Muscle layer of duodenum (tissue), 2 donors: Measurements from ENCODE around the gene YIF1A.
"Not testable (repeated sequence)": the region's sequence is repeated elsewhere in the genome, so short reads cannot be mapped to it uniquely, and the experiment has no call there.

Experiments
- H3K27ac ChIP-seq: one replicate; pipeline ENCODE4 v1.7.0; 2013; ENCODE audit warnings: mild to moderate bottlenecking, low read length
- H3K27me3 ChIP-seq: one replicate; pipeline ENCODE4 v1.7.0; 2013; ENCODE audit warnings: low read depth, mild to moderate bottlenecking, control low read depth, low read length
- H3K36me3 ChIP-seq, 2 donors: one replicate each; pipeline ENCODE4 v1.7.0; 2013; ENCODE audit warnings: low read length in 2 of 2, control low read depth in 1 of 2, mild to moderate bottlenecking in 1 of 2; ENCODE audit not compliant: insufficient read depth in 2 of 2, control insufficient read depth in 1 of 2
- H3K4me1 ChIP-seq, 2 donors: one replicate each; pipeline ENCODE4 v1.7.0; 2013; ENCODE audit warnings: low read length in 2 of 2, mild to moderate bottlenecking in 2 of 2, control low read depth in 1 of 2, moderate library complexity in 1 of 2; ENCODE audit not compliant: insufficient read depth in 2 of 2, control insufficient read depth in 1 of 2
- H3K4me3 ChIP-seq, 2 donors: one replicate each; pipeline ENCODE4 v1.7.0; 2013; ENCODE audit warnings: low read length in 2 of 2, low read depth in 1 of 2, mild to moderate bottlenecking in 1 of 2
- H3K9me3 ChIP-seq, 2 donors: one replicate each; pipeline ENCODE4 v1.7.0; 2013; ENCODE audit warnings: low read length in 2 of 2, control low read depth in 1 of 2, mild to moderate bottlenecking in 1 of 2; ENCODE audit not compliant: control insufficient read depth in 1 of 2
- donor health status: healthy.

Gene YIF1A

DNA sequence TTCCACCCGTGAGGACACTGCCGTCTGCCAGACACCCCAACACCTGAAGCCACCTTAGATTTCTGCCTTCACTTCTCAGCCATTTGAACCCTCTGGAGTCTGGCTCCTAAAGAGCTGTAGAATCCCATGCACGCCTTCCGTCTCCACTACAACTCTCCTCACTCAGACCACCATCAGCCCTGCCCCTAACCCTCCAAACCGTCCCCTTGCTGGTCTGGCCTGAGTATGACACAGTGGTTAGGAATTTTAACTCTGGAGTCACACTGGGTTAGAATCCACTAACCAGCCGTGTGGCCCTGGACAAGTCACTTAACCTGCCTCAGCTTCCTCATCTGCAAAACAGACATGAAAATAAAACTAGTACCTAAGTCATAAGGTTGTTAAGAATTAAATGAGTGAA is 7.9 kb downstream of the YIF1A start:
- Histone ChIP-seq H3K27ac (no peak overlapping the region), H3K4me1 (peaks cover 0 to 26% of the 10 kb centered on the region in 2 donors), H3K27me3 (no peaks in the 10 kb centered on the region), H3K9me3 (no peaks in the 10 kb centered on the region), H3K36me3 (peaks cover 7 to 16% of the 10 kb centered on the region in 2 donors), H3K4me3 (no peak overlapping the region)

DNA sequence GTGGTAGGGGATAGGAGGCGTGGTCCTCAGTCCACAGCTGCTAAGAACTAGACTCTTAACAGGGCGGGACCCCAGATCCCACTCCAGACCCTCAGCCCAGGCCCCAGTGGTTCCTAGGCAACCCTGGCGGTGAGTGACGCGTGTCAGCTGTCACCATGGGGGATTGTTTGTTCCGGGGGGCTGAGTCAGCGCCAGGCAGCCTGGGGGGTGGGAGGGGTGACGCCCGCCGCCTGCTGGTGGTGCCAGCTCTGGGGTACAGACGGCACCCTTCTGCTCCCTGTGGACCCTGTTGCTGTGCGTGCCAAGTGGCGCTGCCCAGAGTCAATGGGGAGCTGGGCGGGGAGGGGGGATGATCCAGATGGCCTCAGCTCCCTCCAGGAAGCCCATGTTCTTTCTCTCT is 8.5 kb downstream of the YIF1A start:
- H3K4me3 ChIP-seq: no peak overlapping the region
- H3K27me3 ChIP-seq: no peaks in the 10 kb centered on the region
- no peak overlapping the region for H3K27ac ChIP-seq
- peaks cover 4 to 22% of the 10 kb centered on the region in 2 donors for H3K36me3 ChIP-seq
- no peaks in the 10 kb centered on the region for H3K9me3 ChIP-seq
- peaks cover 0 to 26% of the 10 kb centered on the region in 2 donors for H3K4me1 ChIP-seq

DNA sequence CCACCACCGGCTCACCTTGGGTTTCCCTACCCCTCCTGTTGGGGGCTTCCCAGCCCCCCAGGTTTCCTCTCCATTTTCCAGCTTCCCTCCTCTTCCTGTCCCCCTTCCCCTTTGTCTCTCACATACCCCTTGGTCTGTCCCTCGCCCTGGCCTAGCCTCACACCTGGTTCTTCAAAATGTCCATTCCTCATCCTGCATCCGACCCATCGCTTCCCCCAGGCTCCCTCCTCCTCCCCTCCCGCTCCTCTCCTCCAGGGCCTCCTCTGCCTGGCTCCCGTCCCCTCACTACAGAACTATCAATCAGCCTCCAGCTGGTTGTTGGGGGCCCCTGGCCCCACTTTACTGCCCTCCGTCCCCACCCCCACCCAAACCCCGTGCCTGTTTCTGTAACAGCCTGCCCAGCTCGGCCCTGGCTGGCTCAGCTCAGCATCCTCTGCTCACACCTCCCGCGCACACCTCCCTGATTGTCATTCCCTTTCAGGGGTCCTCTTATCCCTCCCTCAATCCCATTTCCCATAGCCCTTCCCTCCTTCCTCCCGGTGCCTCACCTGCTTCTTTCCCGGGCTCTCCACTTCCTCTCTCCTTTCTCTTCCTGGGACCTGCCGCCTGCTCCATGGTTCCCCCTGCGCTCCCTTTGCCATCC is 9.7 kb downstream of the YIF1A start:
- Histone ChIP-seq H3K4me3 (no peak overlapping the region), H3K27me3 (no peaks in the 10 kb centered on the region), H3K27ac (no peak overlapping the region), H3K36me3 (peaks cover 11 to 26% of the 10 kb centered on the region in 2 donors), H3K4me1 (peaks cover 0 to 26% of the 10 kb centered on the region in 2 donors), H3K9me3 (no peaks in the 10 kb centered on the region)

DNA sequence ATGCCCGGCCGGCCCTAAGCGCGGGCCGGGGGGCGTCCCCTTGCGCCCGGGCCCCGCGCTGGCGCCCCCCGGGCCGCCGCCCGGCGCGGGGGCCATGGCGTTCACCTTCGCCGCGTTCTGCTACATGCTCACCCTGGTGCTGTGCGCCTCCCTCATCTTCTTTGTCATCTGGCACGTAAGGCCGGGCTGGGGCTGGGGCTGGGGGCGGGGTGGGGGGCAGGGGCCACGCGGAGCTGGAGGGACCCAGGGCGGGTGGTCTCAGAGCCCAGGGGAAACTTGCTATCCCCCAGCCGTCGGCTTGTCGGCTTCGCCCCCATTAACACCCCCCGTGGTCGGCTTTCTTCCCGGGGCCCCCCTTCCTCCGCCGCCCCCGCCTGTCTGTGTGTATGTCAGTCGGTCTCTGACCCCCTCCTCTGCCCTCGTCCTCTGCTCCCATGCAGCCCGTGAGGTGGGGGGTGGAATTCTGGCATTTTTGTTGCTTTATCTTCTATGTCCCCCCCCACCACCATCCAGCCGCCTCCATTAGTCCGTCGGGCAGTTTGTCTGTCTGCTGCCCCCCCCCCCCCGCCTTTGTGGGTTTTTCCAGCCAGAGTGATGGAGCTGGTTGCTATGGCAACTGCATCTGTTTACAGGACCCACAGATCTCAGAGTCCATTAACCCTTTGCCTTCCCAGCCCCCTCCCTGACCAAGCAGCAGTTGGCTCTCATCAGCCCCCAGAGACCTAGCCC is 10.4 kb downstream of the YIF1A start:
- H3K4me1 ChIP-seq: peaks cover 0 to 26% of the 10 kb centered on the region in 2 donors
- H3K27ac ChIP-seq: no peak overlapping the region
- no peaks in the 10 kb centered on the region for H3K9me3 ChIP-seq
- no peaks in the 10 kb centered on the region for H3K27me3 ChIP-seq
- peaks cover 18 to 30% of the 10 kb centered on the region in 2 donors for H3K36me3 ChIP-seq
- no peak overlapping the region for H3K4me3 ChIP-seq

DNA sequence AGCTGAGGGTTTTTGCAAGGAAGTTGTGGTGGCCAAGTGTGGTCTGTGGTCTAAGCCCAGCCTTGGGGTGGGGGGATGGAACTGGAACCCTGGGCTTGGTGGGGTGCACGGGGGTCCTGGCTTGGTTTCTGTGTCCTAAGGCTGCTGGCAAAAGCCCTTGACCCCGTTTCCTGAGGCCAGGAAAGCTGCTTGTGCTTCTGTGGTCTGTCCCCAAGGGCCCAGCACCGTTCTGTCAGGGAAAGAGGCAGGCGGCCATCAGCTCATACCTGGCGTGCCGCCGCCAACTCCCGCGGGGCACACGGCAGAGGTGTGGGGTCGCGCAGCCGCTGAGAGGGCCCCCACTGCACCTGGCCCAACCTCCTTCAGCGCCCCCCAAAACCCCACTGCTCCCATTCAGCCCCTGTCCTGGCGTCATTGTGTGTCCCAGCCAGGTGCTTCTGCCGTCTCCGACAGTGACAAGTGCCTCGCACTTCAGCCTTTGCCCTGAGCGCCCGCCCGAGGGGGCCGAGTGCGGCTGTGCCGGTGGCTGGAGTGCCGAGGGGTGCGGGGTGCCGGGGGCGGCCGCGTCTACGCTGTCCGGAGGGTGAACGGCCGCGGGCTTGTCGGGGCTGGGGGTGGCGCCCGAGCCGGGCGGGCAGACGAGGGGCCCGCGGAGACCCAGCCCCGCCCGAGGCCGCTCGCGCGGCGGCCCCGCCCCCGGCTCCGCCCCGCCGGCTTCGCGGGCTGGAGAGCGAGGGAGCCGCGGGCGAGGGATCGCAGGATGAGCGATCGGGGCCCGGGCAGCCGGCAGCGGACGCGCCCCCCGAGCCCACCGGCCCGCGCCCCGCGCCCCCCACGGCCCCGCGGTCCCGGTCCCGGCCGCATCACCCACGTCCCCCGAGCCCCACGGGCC is 11.2 kb downstream of the YIF1A start, which contains the start of gene CNIH2:
Gene CNIH2 (plus strand): TSS at position 705 of the 892 bp plus-strand sequence. CDS start 282 bp downstream, outside the sequence.
- H3K4me3 ChIP-seq: peak within 1 kb of the TSS in 1 of 2 donors; percentile 28
- H3K4me1 ChIP-seq: peaks cover 0 to 19% of the 10 kb centered on the region in 2 donors
- H3K27me3 ChIP-seq: no peaks in the 10 kb centered on the region
- H3K36me3 ChIP-seq: peaks cover 26 to 38% of the 10 kb centered on the region in 2 donors
- no peak within 1 kb of the TSS for H3K27ac ChIP-seq
- no peaks in the 10 kb centered on the region for H3K9me3 ChIP-seq

DNA sequence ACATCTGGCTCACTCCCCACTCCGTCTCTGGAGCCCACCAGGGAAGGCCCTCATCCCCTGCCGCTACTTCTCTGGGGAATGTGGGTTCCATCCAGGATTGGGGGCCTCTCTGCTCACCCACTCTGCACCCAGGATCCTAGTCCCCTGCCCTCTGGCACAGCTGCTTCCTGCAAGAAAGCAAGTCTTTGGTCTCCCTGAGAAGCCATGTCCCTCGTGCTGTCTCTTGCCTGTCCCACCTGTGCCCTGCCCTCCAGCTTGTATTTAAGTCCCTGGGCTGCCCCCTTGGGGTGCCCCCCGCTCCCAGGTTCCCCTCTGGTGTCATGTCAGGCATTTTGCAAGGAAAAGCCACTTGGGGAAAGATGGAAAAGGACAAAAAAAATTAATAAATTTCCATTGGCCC is 11.9 kb downstream of the YIF1A start:
- H3K4me1 ChIP-seq: peaks cover 0 to 12% of the 10 kb centered on the region in 2 donors
- not testable (repeated sequence) for H3K4me3 ChIP-seq, H3K27me3 ChIP-seq, H3K9me3 ChIP-seq, H3K27ac ChIP-seq
- H3K36me3 ChIP-seq: peaks cover 32 to 45% of the 10 kb centered on the region in 2 donors

DNA sequence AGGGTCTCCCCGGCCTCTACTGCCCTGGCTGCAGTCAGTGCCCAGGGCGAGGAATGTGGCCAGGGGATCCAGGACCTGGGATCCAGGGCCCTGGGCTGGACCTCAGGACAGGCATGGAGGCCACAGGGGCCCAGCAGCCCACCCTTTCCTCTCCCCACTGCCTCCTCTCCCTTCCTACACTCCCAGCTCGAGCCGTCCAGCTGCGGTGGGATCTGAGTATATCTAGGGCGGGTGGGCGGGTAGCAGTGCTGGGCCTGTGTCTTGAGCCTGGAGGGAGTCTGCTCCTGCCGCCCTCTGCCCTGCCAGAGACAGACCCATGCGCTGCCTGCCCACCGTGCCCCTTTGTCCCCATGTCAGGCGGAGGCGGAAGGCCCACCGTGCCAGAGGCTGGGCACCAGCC is 12.3 kb downstream of the YIF1A start:
- peaks cover 37 to 48% of the 10 kb centered on the region in 2 donors for H3K36me3 ChIP-seq
- not testable (repeated sequence) for H3K9me3 ChIP-seq, H3K4me1 ChIP-seq, H3K27ac ChIP-seq, H3K4me3 ChIP-seq, H3K27me3 ChIP-seq

DNA sequence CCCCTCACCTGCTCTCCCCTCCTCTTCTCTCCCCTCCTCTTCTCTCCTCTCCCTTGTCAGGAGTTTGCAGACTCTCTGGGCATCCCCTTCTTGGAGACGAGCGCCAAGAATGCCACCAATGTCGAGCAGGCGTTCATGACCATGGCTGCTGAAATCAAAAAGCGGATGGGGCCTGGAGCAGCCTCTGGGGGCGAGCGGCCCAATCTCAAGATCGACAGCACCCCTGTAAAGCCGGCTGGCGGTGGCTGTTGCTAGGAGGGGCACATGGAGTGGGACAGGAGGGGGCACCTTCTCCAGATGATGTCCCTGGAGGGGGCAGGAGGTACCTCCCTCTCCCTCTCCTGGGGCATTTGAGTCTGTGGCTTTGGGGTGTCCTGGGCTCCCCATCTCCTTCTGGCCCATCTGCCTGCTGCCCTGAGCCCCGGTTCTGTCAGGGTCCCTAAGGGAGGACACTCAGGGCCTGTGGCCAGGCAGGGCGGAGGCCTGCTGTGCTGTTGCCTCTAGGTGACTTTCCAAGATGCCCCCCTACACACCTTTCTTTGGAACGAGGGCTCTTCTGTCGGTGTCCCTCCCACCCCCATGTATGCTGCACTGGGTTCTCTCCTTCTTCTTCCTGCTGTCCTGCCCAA is 12.8 kb downstream of the YIF1A start:
- Histone ChIP-seq H3K4me3 (no peak overlapping the region), H3K27me3 (no peaks in the 10 kb centered on the region), H3K36me3 (peaks cover 37 to 48% of the 10 kb centered on the region in 2 donors)

DNA sequence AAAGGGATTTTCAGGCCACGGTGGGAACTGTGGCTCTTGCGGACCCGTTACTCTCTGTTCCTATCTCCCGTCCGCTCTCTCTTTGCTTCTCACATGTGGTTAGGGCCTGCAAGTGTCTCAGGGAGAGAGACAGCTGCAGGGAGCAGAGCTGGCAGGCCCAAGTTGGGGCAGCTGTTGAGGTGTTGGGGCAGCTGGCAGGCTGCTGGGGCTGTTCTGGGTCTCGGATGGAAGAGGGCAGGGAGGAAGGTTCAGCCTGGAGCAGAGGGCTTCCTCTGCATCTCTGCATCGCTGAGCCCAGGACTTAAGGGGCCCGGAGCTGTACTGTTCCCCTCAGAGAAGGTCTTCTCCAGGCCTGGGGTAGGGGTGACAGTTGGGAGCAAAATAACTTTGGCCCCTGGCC is 13.5 kb downstream of the YIF1A start:
- H3K4me1 ChIP-seq: peaks cover 0 to 14% of the 10 kb centered on the region in 2 donors

More for the DNA sequence above, 12.8 kb downstream of the YIF1A start:
- Histone ChIP-seq H3K9me3 (no peaks in the 10 kb centered on the region), H3K4me1 (peaks cover 0 to 10% of the 10 kb centered on the region in 2 donors), H3K27ac (no peak overlapping the region)

DNA sequence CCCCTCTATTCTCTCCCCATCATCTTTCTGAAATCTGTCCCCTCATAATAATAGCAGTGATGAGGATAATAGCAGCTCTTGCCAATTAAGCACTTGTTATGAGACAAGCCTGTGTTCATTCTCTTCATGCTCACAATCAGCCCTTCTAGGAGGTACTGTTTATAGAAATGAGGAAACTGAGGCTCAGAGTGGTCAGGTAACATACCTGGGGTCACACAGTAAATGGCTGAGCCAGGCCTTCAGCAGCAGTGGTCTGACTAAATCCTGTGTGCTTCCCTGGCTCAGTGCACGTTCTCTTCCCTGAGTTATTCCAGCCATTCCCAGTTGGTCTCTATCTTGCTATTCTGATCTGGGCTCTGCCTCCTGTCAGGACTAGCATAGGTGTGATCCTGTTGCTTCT is 14.7 kb downstream of the YIF1A start:
- H3K4me1 ChIP-seq: peaks cover 0 to 25% of the 10 kb centered on the region in 2 donors

More for the DNA sequence above, 13.5 kb downstream of the YIF1A start:
- Histone ChIP-seq H3K4me3 (no peak overlapping the region), H3K27ac (no peak overlapping the region), H3K9me3 (no peaks in the 10 kb centered on the region), H3K27me3 (no peaks in the 10 kb centered on the region), H3K36me3 (peaks cover 37 to 48% of the 10 kb centered on the region in 2 donors)

More for the DNA sequence above, 14.7 kb downstream of the YIF1A start:
- no peak overlapping the region for H3K27ac ChIP-seq
- H3K4me3 ChIP-seq: no peak overlapping the region
- no peaks in the 10 kb centered on the region for H3K9me3 ChIP-seq
- peaks cover 37 to 48% of the 10 kb centered on the region in 2 donors for H3K36me3 ChIP-seq
- H3K27me3 ChIP-seq: no peaks in the 10 kb centered on the region
